Endothelial cell of umbilical vein (primary cell): ENCODE results near the gene GABARAPL1. TPM values are rescaled to one million over a fixed set of nuclear protein-coding genes. Genes with fewer than 3 reads are reported as not detected.

Experiments used
- Bru-seq: library from RNA; stranded (reverse); fragments of 400-500 nt; gene quantifications from one replicate; lab custom pipeline; 2021; lab: Mats Ljungman, UMichigan
- BruChase-seq, 2 experiments: library from RNA; stranded (reverse); fragments of 400-500 nt; gene quantifications; one replicate each; lab custom pipeline; 2021; lab: Mats Ljungman, UMichigan
- BruUV-seq: library from RNA; stranded (reverse); fragments of 400-500 nt; replicated peaks from 2 replicates; lab custom pipeline; 2021; lab: Mats Ljungman, UMichigan
- CTCF ChIA-PET: fragments of 300-600, 350-600 bp; sonication (Branson Sonifier 250); formaldehyde crosslinking; loops from one replicate; lab custom pipeline; 2021; ENCODE audit warnings: antibody characterized with exemption, inconsistent platforms; lab: Charles Lee
- POLR2A ChIA-PET: fragments of 300-600, 350-600 bp; sonication (Branson Sonifier 250); formaldehyde crosslinking; loops from one replicate; lab custom pipeline; 2021; ENCODE audit warnings: antibody characterized with exemption, inconsistent platforms; lab: Charles Lee
- DNase-seq: peaks from one replicate; pipeline ENCODE4 v3.0.0-alpha.2; 2011; ENCODE audit warnings: low read depth, low spot score
- FAIRE-seq: peaks from 2 replicates; lab custom pipeline; 2011; peaks lifted over from hg19 to GRCh38; lab: Jason Lieb, UNC
- H2AFZ ChIP-seq: 2 replicates; pipeline ENCODE4 v1.6.0; 2012; ENCODE audit warnings: low read depth, low read length, control low read depth, inconsistent platforms
- H3K27ac ChIP-seq: 2 replicates; pipeline ENCODE4 v1.5.1; 2011; ENCODE audit warnings: low read depth, mild to moderate bottlenecking, control low read depth, low read length, moderate library complexity; ENCODE audit not compliant: insufficient read depth
- H3K27me3 ChIP-seq, 2 experiments: 2 replicates each; pipeline versions ENCODE4 v1.6.0 to v1.6.1; 2011; ENCODE audit warnings: low read length in 2 of 2, mixed read lengths in 1 of 2; ENCODE audit not compliant: control insufficient read depth in 2 of 2, insufficient read depth in 2 of 2
- H3K36me3 ChIP-seq, 2 experiments: 2 replicates in 1 of 2; 3 replicates in 1 of 2; pipeline ENCODE4 v1.5.1; 2011; ENCODE audit warnings: low read length in 2 of 2, mild to moderate bottlenecking in 1 of 2, moderate library complexity in 1 of 2; ENCODE audit not compliant: control insufficient read depth in 2 of 2, insufficient read depth in 2 of 2; ENCODE audit errors: extremely low read depth in 1 of 2
- H3K4me1 ChIP-seq: 3 replicates; pipeline ENCODE4 v1.5.1; 2011; ENCODE audit warnings: mild to moderate bottlenecking, low read length; ENCODE audit not compliant: control insufficient read depth, insufficient read depth; ENCODE audit errors: extremely low read depth
- H3K4me2 ChIP-seq: 2 replicates; pipeline ENCODE4 v1.6.1; 2011; ENCODE audit warnings: low read length, control low read depth, mixed read lengths; ENCODE audit not compliant: insufficient read depth
- H3K4me3 ChIP-seq, 3 experiments: fragments of 200-600 bp in 1 of 3; sonication (generic), shearing (Covaris generic) in 1 of 3; replicated peaks in 1 of 3; 2 replicates each; pipeline ENCODE4 v1.5.1; 2011 to 2016; ENCODE audit warnings: control low read depth in 3 of 3, low read length in 3 of 3, mild to moderate bottlenecking in 2 of 3, inconsistent platforms in 1 of 3, low read depth in 1 of 3, moderate library complexity in 1 of 3; ENCODE audit not compliant: insufficient read depth in 1 of 3
- H3K79me2 ChIP-seq: 2 replicates; pipeline ENCODE4 v1.6.0; 2012; ENCODE audit warnings: low read length, inconsistent platforms; ENCODE audit not compliant: control insufficient read depth, insufficient read depth
- H3K9ac ChIP-seq: replicated peaks from 2 replicates; pipeline ENCODE3; 2011; ENCODE audit warnings: low read length, control low read depth; ENCODE audit not compliant: insufficient read depth; ENCODE audit errors: extremely low read depth
- H3K9me1 ChIP-seq: replicated peaks from 3 replicates; pipeline ENCODE4 v1.6.0; 2011; ENCODE audit warnings: mild to moderate bottlenecking, low read length; ENCODE audit not compliant: control insufficient read depth, insufficient read depth; ENCODE audit errors: extremely low read depth
- H3K9me3 ChIP-seq: replicated peaks from 2 replicates; pipeline ENCODE4 v1.5.1; 2012; ENCODE audit warnings: low read length, inconsistent platforms; ENCODE audit not compliant: control insufficient read depth, insufficient read depth
- H4K20me1 ChIP-seq: replicated peaks from 2 replicates; pipeline ENCODE3; 2011; ENCODE audit warnings: mild to moderate bottlenecking, low read length; ENCODE audit not compliant: control insufficient read depth, insufficient read depth; ENCODE audit errors: extremely low read depth
- EZH2 ChIP-seq: IDR thresholded peaks from 2 replicates; pipeline ENCODE4 v1.6.1; 2012; ENCODE audit warnings: borderline replicate concordance, low read depth, mild to moderate bottlenecking, moderate library complexity, low read length, inconsistent platforms; ENCODE audit not compliant: severe bottlenecking
- FOS ChIP-seq: IDR thresholded peaks from 2 replicates; pipeline ENCODE4 v1.6.1; 2011; ENCODE audit warnings: mild to moderate bottlenecking, low read length, moderate library complexity, borderline replicate concordance; ENCODE audit not compliant: insufficient read depth
- GATA2 ChIP-seq: IDR thresholded peaks from 2 replicates; pipeline ENCODE4 v1.7.0; 2011; ENCODE audit warnings: low read depth, mild to moderate bottlenecking, moderate library complexity, mixed read lengths, low read length; ENCODE audit not compliant: insufficient read length, insufficient read depth
- JUN ChIP-seq: IDR thresholded peaks from 2 replicates; pipeline ENCODE4 v1.6.1; 2011; ENCODE audit warnings: borderline replicate concordance, low read depth; ENCODE audit not compliant: insufficient read length, insufficient read depth
- MYC ChIP-seq: IDR thresholded peaks from one replicate; pipeline ENCODE4 v1.6.1; 2011; ENCODE audit warnings: mild to moderate bottlenecking, low read depth, low read length
- POLR2A ChIP-seq: IDR thresholded peaks from 2 replicates; pipeline ENCODE4 v1.6.1; 2012; ENCODE audit warnings: low read depth, mild to moderate bottlenecking, control low read depth, low read length
- POLR2AphosphoS5 ChIP-seq: IDR thresholded peaks from 2 replicates; pipeline ENCODE4 v1.6.1; 2012; ENCODE audit warnings: low read depth, mild to moderate bottlenecking, control low read depth, low read length, moderate library complexity; ENCODE audit not compliant: insufficient read depth
- dilution Hi-C: fragments of 300-500 bp; cut with MboI; formaldehyde crosslinking; loops from one replicate; pipeline ENCODE4 v1.15.0; 2019; ENCODE audit warnings: low sequenced_read_pairs; ENCODE audit not compliant: extremely low pct_ligation_motif_present
- intact Hi-C: fragments of 100-400 bp; cut with micrococcal nuclease; formaldehyde crosslinking; loops from one replicate; pipeline ENCODE4 v1.10.0; 2022
- long read RNA-seq: library from polyadenylated mRNA; stranded (forward); transcript quantifications from one replicate; pipeline ENCODE4 v2.0.0, GENCODE V29; 2021
- polyA minus RNA-seq, 3 experiments: library from RNA; depleted of rRNA, polyadenylated mRNA; stranded (reverse); fragments of >200 nt; gene quantifications; 1 replicate in 1 of 3; 2 replicates in 2 of 3; pipeline ENCODE4 v1.2.3, GENCODE V29; 2011
- polyA plus RNA-seq, 4 experiments: library from polyadenylated mRNA; depleted of rRNA in 3 of 4; stranded (reverse) in 3 of 4; unstranded in 1 of 4; fragments of >200 nt; gene quantifications; 2 replicates each; pipeline versions ENCODE4 v1.2.1 to v1.2.3, GENCODE V29; 2011 to 2012; ENCODE audit warnings: missing spikeins in 1 of 4
- total RNA-seq: library from RNA; stranded (reverse); gene quantifications from 2 replicates; pipeline ENCODE4 v1.2.3, GENCODE V29; 2021
- TF ChIP-seq, protein P1 (sequence below), 2 donors: IDR thresholded peaks; 1 replicate in 1 of 2; 2 replicates in 1 of 2; pipeline ENCODE4 v1.5.1; 2011; ENCODE audit warnings: low read length in 2 of 2, mild to moderate bottlenecking in 2 of 2, moderate library complexity in 2 of 2, control low read depth in 1 of 2, inconsistent platforms in 1 of 2, low read depth in 1 of 2; ENCODE audit not compliant: insufficient read depth in 1 of 2; ENCODE audit errors: extremely low read depth in 1 of 2
- TF ChIP-seq, protein P2 (sequence below): IDR thresholded peaks from 2 replicates; pipeline ENCODE4 v1.6.1; 2011; ENCODE audit not compliant: insufficient read depth, insufficient read length

Gene GABARAPL1
- total RNA-seq, result 59.4 and 69.0 TPM in 2 replicates
- 64.8 and 65.6 TPM in 2 replicates for polyA plus RNA-seq
- polyA plus RNA-seq (2011; cell fraction: cytosol; rRNA removed), result 69.9 and 77.9 TPM in 2 replicates
- 141 and 165 TPM in 2 replicates for polyA plus RNA-seq (2011; cell fraction: nucleus; rRNA removed)
- polyA plus RNA-seq (2012), result 90.8 and 126 TPM in 2 replicates
- polyA minus RNA-seq, result 92.8 and 123 TPM in 2 replicates
- polyA minus RNA-seq (2011; cell fraction: cytosol; rRNA and poly(A)+ RNA removed), result 31.0 TPM
- polyA minus RNA-seq (2011; cell fraction: nucleus; rRNA and poly(A)+ RNA removed), result 101 and 121 TPM in 2 replicates
- percentile 85 among the genes with signal in this experiment for Bru-seq, nascent RNA
- BruChase-seq, experiment 1, labeled RNA remaining after a 6-hour chase, result percentile 94 among the genes with signal in this experiment
- BruChase-seq, experiment 2, labeled RNA remaining after a 2-hour chase, result percentile 91 among the genes with signal in this experiment
- long read RNA-seq, transcript GABARAPL1-201 (4 exons, 1,957 nt), result major isoform, 12 of 28 reads
- long read RNA-seq, partial matches to known transcripts, result 0 of 28 reads
- long read RNA-seq, other reads (novel, unspliced or antisense), result 16 of 28 reads

DNA sequence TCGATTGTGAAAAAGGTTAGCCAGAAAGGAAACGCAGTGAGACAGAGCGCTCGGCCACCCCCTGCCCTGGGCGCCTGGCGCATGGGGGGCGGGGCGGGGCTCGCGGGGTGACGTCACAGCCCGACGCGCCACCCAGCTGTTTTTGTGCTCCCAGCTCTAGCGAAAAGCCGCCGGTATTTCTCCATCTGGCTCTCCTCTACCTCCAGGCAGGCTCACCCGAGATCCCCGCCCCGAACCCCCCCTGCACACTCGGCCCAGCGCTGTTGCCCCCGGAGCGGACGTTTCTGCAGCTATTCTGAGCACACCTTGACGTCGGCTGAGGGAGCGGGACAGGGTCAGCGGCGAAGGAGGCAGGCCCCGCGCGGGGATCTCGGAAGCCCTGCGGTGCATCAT is at the start of gene GABARAPL1:
TSS of gene GABARAPL1 (plus strand) at position 139 of the 393 bp plus-strand sequence. CDS start at position 392, 253 bp downstream.
- TF ChIP-seq POLR2AphosphoS5 (peak; percentile 14), EZH2 (no peak)
- Histone ChIP-seq H3K4me3 (peak within 1 kb of the TSS; percentile 46 to 99 (median 93)), H3K9me1 (no peaks in the 10 kb centered on the region), H4K20me1 (no peaks in the 10 kb centered on the region), H3K36me3 (no peaks in the 10 kb centered on the region), H3K9ac (peak within 1 kb of the TSS; percentile 98), H3K27me3 (no peaks in the 10 kb centered on the region), H3K27ac (peak within 1 kb of the TSS; percentile 96), H2AFZ (peak within 1 kb of the TSS; percentile 4), H3K79me2 (peaks cover 36% of the 10 kb centered on the region), H3K4me1 (peaks cover 11% of the 10 kb centered on the region), H3K4me2 (peak within 1 kb of the TSS; percentile 100), H3K9me3 (no peaks in the 10 kb centered on the region)
- intact Hi-C loops, result loop anchor here (1.0 to 5.0 kb wide), 8 partner anchors 59 to 510 kb away; partner anchors contain the start of genes MAGOHB and STYK1
- DNase-seq (no peak), FAIRE-seq (no peak)
- CTCF ChIA-PET, result interaction anchor here (0.6 to 4.0 kb wide), 4 partner anchors 14 to 181 kb away, joined by 3 to 22 read pairs (median 4); no protein-coding TSS in a partner anchor
- dilution Hi-C loops, result no loop called here
- POLR2A ChIA-PET, result interaction anchor here (0.6 to 1.7 kb wide), 5 partner anchors 8 to 181 kb away, joined by 3 to 10 read pairs (median 5); no protein-coding TSS in a partner anchor
- BruUV-seq, result no TSS peak

DNA sequence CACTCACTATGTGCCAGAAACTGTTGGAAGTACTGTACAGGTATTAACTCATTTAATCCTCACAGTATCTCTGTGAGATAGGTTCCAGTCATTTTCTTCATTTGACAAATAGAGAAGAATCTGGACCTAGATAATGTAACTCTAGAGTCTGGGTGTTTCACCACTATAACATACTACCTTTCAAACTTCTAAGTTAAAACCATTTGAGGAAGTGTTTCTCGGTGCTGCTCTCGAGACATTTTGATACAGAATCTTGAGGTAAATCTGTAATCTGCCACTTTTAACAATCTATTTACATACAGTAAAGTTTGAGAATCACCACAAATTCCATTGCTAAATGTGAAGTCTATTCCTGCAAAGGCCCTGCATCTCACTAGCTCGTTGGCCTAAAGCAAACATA is 49.6 kb upstream of the GABARAPL1 start:
- Histone ChIP-seq H3K9me1 (no peaks in the 10 kb centered on the region), H3K79me2 (no peaks in the 10 kb centered on the region), H4K20me1 (no peaks in the 10 kb centered on the region), H3K9ac (no peak overlapping the region), H3K36me3 (no peaks in the 10 kb centered on the region), H3K4me2 (no peak overlapping the region), H3K9me3 (no peaks in the 10 kb centered on the region), H3K27ac (no peak overlapping the region), H2AFZ (no peak overlapping the region), H3K4me3 (no peak overlapping the region), H3K27me3 (peaks cover 3% of the 10 kb centered on the region in 2 experiments), H3K4me1 (no peaks in the 10 kb centered on the region)
- intact Hi-C loops, result no loop called here
- FAIRE-seq, result no peak
- no peak for TF ChIP-seq POLR2AphosphoS5
- TF ChIP-seq GATA2, result no peak
- TF ChIP-seq, protein P1, sequence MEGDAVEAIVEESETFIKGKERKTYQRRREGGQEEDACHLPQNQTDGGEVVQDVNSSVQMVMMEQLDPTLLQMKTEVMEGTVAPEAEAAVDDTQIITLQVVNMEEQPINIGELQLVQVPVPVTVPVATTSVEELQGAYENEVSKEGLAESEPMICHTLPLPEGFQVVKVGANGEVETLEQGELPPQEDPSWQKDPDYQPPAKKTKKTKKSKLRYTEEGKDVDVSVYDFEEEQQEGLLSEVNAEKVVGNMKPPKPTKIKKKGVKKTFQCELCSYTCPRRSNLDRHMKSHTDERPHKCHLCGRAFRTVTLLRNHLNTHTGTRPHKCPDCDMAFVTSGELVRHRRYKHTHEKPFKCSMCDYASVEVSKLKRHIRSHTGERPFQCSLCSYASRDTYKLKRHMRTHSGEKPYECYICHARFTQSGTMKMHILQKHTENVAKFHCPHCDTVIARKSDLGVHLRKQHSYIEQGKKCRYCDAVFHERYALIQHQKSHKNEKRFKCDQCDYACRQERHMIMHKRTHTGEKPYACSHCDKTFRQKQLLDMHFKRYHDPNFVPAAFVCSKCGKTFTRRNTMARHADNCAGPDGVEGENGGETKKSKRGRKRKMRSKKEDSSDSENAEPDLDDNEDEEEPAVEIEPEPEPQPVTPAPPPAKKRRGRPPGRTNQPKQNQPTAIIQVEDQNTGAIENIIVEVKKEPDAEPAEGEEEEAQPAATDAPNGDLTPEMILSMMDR (IDR thresholded peaks at IDR 0.05; ENCODE audit: extremely low read depth in 1 of 2, insufficient read depth in 1 of 2, low read depth in 1 of 2, low read length in 2 of 2), result no peak
- no peak for TF ChIP-seq MYC
- TF ChIP-seq POLR2A, result no peak
- TF ChIP-seq EZH2, result no peak
- TF ChIP-seq FOS, result no peak
- TF ChIP-seq, protein P2, sequence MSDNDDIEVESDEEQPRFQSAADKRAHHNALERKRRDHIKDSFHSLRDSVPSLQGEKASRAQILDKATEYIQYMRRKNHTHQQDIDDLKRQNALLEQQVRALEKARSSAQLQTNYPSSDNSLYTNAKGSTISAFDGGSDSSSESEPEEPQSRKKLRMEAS, result no peak
- TF ChIP-seq JUN, result no peak
- DNase-seq, result no peak
- dilution Hi-C loops, result no loop called here
- ChIA-PET CTCF (interaction anchor here (1.0 to 1.9 kb wide), 2 partner anchors 9 to 10 kb away, joined by 3 to 6 read pairs; no protein-coding TSS in a partner anchor), POLR2A (no interaction called here)
- BruUV-seq, result no TSS peak
